Measurements from ENCODE around the gene RASL11B.

GRCh38 chr4:52840531-52841370 lies 21.4 kb upstream of the RASL11B start:
- TF ChIP-seq BHLHE40 (IDR thresholded peaks at IDR 0.05; ENCODE audit: borderline replicate concordance) (no peak), FOXA1 (IDR thresholded peaks at IDR 0.05) (no peak), SP1 (IDR thresholded peaks at IDR 0.05) (no peak), TARDBP (IDR thresholded peaks at IDR 0.05) (no peak), SUZ12 (IDR thresholded peaks at IDR 0.05) (no peak), PKNOX1 (IDR thresholded peaks at IDR 0.05) (no peak), FOXM1 (IDR thresholded peaks at IDR 0.05; ENCODE audit: borderline replicate concordance) (no peak)
